Measurements from ENCODE around the gene CEP164.

Gene CEP164

GRCh38 chr11:117299351-117300282, 28.0 kb upstream of the CEP164 start:
- Histone ChIP-seq H3K36me3 (ENCODE audit: control insufficient read depth, low read length) (no peaks in the 10 kb centered on the region), H3K27ac (ENCODE audit: low read depth, low read length) (no peak overlapping the region), H3K4me3 (ENCODE audit: low read length) (no peak overlapping the region), H3K9me3 (ENCODE audit: control insufficient read depth, insufficient read depth, low read length) (no peaks in the 10 kb centered on the region), H3F3A (ENCODE audit: control insufficient read depth, insufficient read depth) (no peaks in the 10 kb centered on the region), H3K9me2 (replicated peaks; ENCODE audit: control insufficient read depth, low read length) (no peaks in the 10 kb centered on the region), H4K20me1 (ENCODE audit: control insufficient read depth, insufficient read depth, low read depth, low read length) (no peaks in the 10 kb centered on the region), H3K27me3 (ENCODE audit: control insufficient read depth, low read length) (0 out of 2 replicates have a peak, but pooled peaks cover 10% of the 10 kb centered on the region), H3K4me1 (ENCODE audit: control insufficient read depth, low read length) (no peaks in the 10 kb centered on the region), H3K4me2 (ENCODE audit: low read length) (no peak overlapping the region), H3K79me2 (ENCODE audit: control insufficient read depth, low read length) (no peaks in the 10 kb centered on the region)
- TF ChIP-seq CTCF (IDR thresholded peaks at IDR 0.05; ENCODE audit: low read depth, low read length, poor library complexity, severe bottlenecking) (no peak), EZH2phosphoT487 (IDR thresholded peaks at IDR 0.05; ENCODE audit: borderline replicate concordance, low read length) (no peak)

GRCh38 chr11:117300283-117300663, 27.4 kb upstream of the CEP164 start:
- H3K4me3 ChIP-seq (ENCODE audit: low read length), result no peak overlapping the region
- TF ChIP-seq EZH2phosphoT487 (IDR thresholded peaks at IDR 0.05; ENCODE audit: borderline replicate concordance, low read length) (no peak), CTCF (IDR thresholded peaks at IDR 0.05; ENCODE audit: low read depth, low read length, poor library complexity, severe bottlenecking) (no peak)
- no peak overlapping the region for H3K4me2 ChIP-seq (ENCODE audit: low read length)
- no peaks in the 10 kb centered on the region for H3K9me3 ChIP-seq (ENCODE audit: control insufficient read depth, insufficient read depth, low read length)
- H3K9me2 ChIP-seq (replicated peaks; ENCODE audit: control insufficient read depth, low read length), result no peaks in the 10 kb centered on the region
- H3K27me3 ChIP-seq (ENCODE audit: control insufficient read depth, low read length), result 0 out of 2 replicates have a peak, but pooled peaks cover 10% of the 10 kb centered on the region
- no peak overlapping the region for H3K27ac ChIP-seq (ENCODE audit: low read depth, low read length)
- H3K36me3 ChIP-seq (ENCODE audit: control insufficient read depth, low read length), result no peaks in the 10 kb centered on the region
- H3K79me2 ChIP-seq (ENCODE audit: control insufficient read depth, low read length), result no peaks in the 10 kb centered on the region
- no peaks in the 10 kb centered on the region for H4K20me1 ChIP-seq (ENCODE audit: control insufficient read depth, insufficient read depth, low read depth, low read length)
- H3K4me1 ChIP-seq (ENCODE audit: control insufficient read depth, low read length), result no peaks in the 10 kb centered on the region
- H3F3A ChIP-seq (ENCODE audit: control insufficient read depth, insufficient read depth), result no peaks in the 10 kb centered on the region

GRCh38 chr11:117300773-117301172, 26.9 kb upstream of the CEP164 start:
- Histone ChIP-seq H3K4me3 (ENCODE audit: low read length) (no peak overlapping the region), H3K27ac (ENCODE audit: low read depth, low read length) (no peak overlapping the region), H3K4me2 (ENCODE audit: low read length) (no peak overlapping the region), H3K9me3 (ENCODE audit: control insufficient read depth, insufficient read depth, low read length) (no peaks in the 10 kb centered on the region), H3K4me1 (ENCODE audit: control insufficient read depth, low read length) (no peaks in the 10 kb centered on the region), H3F3A (ENCODE audit: control insufficient read depth, insufficient read depth) (no peaks in the 10 kb centered on the region), H3K79me2 (ENCODE audit: control insufficient read depth, low read length) (no peaks in the 10 kb centered on the region), H3K27me3 (ENCODE audit: control insufficient read depth, low read length) (0 out of 2 replicates have a peak, but pooled peaks cover 10% of the 10 kb centered on the region), H3K36me3 (ENCODE audit: control insufficient read depth, low read length) (no peaks in the 10 kb centered on the region), H4K20me1 (ENCODE audit: control insufficient read depth, insufficient read depth, low read depth, low read length) (no peaks in the 10 kb centered on the region), H3K9me2 (replicated peaks; ENCODE audit: control insufficient read depth, low read length) (no peaks in the 10 kb centered on the region)
- no peak for TF ChIP-seq EZH2phosphoT487 (IDR thresholded peaks at IDR 0.05; ENCODE audit: borderline replicate concordance, low read length)
- no peak for TF ChIP-seq CTCF (IDR thresholded peaks at IDR 0.05; ENCODE audit: low read depth, low read length, poor library complexity, severe bottlenecking)
